Uterus (tissue), 2 donors: ENCODE results near the gene TTLL4.

ENCODE experiments used
- CTCF ChIP-seq, 4 experiments: fragments of 200-600 bp in 2 of 4; fragments of 450-650 bp in 2 of 4; sonication (generic) in 2 of 4; IDR thresholded peaks; one replicate each; pipeline ENCODE4 v1.5.1; 2016 to 2019; ENCODE audit warnings: antibody characterized with exemption in 4 of 4, mild to moderate bottlenecking in 2 of 4, moderate library complexity in 1 of 4
- POLR2A ChIP-seq, 2 donors: fragments of 450-650 bp; IDR thresholded peaks; one replicate each; pipeline ENCODE4 v1.6.1; 2016; ENCODE audit warnings: antibody characterized with exemption in 2 of 2, mild to moderate bottlenecking in 1 of 2, moderate library complexity in 1 of 2

GRCh38 chr2:218710687-218711549, at the start of gene TTLL4:
- TF ChIP-seq CTCF (IDR thresholded peaks at IDR 0.05) = peak; percentile 77 to 96 (median 95)
- TF ChIP-seq POLR2A (IDR thresholded peaks at IDR 0.05) = peak; percentile 73 to 80
